GM20000 (cell line): ENCODE data around the gene MYO9A.

Source experiments
- DNase-seq: peaks from one replicate; pipeline ENCODE4 v3.0.0; 2012; ENCODE audit warnings: low spot score
- CTCF ChIP-seq: IDR thresholded peaks from 2 replicates; pipeline ENCODE4 v1.5.1; 2012; ENCODE audit warnings: mild to moderate bottlenecking, control low read depth; ENCODE audit errors: extremely low read depth, missing control alignments

MYO9A gene

DNA sequence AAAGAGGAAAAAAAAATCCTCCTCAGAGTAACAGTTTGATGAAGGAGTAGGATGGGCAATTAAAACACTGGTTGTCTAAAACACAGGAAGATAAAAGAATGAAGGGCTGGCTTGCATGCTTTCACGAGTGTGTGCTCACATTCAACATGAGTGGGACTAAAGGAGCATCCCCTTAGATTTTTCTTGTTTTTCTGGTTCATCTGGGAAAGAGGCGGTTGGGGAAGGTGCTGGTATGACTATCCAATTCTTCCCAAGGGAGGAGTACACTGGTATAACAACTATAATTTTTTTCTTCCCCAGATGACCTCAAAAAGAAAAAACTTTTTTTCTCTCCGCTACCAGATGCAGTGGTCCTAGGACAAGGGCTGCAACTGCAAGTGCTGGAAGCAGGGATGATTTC is 143.7 kb downstream of the MYO9A start:
- no peak for TF ChIP-seq CTCF
- no peak for DNase-seq

- no peak for TF ChIP-seq CTCF
- DNase-seq, result no peak
These were observed 144.6 kb downstream of the MYO9A start for GRCh38 chr15:71973366-71973765.

GRCh38 chr15:71971905-71972304 is 146.0 kb downstream of the MYO9A start:
- TF ChIP-seq CTCF, result no peak

DNA sequence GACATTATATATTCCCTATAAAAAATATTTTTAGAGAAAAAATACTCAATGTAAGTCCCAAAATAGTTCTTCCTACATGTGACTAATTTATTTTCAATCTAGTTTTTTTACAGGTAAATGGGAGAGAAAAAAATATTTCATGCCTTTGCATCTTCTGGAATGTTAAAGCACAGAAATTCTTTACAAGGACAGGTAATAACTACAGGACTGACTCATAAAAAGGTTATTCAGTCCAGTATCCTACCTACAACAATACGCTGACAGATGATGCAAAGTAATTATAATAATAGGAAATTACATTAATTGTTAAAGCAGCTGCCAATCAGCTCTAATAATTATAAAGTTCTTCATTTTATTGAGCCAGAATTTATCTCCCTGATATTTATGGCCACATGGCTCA is 147.5 kb downstream of the MYO9A start:
- TF ChIP-seq CTCF, result no peak
- DNase-seq, result no peak

More at GRCh38 chr15:71971905-71972304, 146.0 kb downstream of the MYO9A start:
- DNase-seq, result no peak

DNA sequence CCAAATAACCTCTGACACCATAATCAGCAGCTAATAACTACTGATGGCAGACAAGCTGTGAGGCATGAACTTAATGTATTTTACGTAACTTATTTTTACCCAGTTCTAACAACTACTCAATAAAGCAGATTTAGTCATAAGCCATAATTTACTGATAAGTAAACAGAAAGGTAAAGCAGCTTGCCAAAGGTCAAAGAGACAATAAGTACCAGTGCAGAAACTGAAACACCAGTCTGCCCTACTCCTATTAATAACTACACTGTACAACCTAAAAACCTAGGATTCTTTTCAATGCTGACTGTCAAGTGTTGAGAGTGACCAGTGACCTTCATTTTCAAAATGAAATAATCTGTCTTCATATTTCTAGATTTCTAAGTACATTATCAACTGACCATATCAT is 155.4 kb downstream of the MYO9A start:
- no peak for DNase-seq
- TF ChIP-seq CTCF, result no peak

- TF ChIP-seq CTCF, result no peak
- no peak for DNase-seq
These were observed 160.9 kb downstream of the MYO9A start for GRCh38 chr15:71957026-71957425.

DNA sequence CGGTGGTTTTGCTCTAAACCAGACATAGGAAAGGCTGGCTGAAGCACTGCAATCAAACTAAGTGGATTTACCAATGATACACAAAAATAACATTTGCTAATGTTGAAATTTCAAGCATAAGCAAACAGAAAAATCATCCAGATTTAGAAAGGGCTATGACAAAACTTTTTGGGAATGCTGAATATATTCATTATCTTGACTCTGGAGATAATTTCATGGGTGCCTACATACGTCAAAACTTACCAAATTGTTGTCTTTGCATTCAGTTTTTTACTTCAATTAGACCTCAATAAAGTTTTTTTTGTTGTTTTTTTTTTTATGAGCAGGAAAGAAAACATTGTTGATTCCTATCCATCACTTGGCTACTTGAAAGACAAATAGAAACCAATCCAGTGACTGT is 166.8 kb downstream of the MYO9A start:
- TF ChIP-seq CTCF, result no peak
- no peak for DNase-seq
